SK-N-SH (cell line): Measurements from ENCODE around the gene ARHGAP27. TPM values are rescaled to one million over a fixed set of nuclear protein-coding genes. Genes with fewer than 3 reads are reported as not detected.

Experiments
- CTCF ChIA-PET: fragments of 300-600, 350-600 bp; formaldehyde crosslinking; extraction: SDS; loops from one replicate; lab custom pipeline; 2021; lab: Yijun Ruan, JAX
- POLR2A ChIA-PET: fragments of 350-600 bp; sonication (Branson Sonifier 250); formaldehyde crosslinking; extraction: SDS; loops from one replicate; lab custom pipeline; 2020; ENCODE audit warnings: antibody characterized with exemption, inconsistent platforms; lab: Yijun Ruan, JAX
- DNase-seq: peaks from one replicate; pipeline ENCODE4 v3.0.0; 2012
- H2AFZ ChIP-seq: fragments of 200-600 bp; sonication (generic); 2 replicates; pipeline ENCODE4 v1.8.1; 2016; ENCODE audit warnings: antibody characterized with exemption, mild to moderate bottlenecking, low read depth
- H3F3A ChIP-seq: fragments of 200-600 bp; sonication (generic); replicated peaks from 2 replicates; pipeline ENCODE3; 2016; ENCODE audit warnings: antibody characterized with exemption, mild to moderate bottlenecking; ENCODE audit not compliant: insufficient read depth
- H3K27ac ChIP-seq, 2 experiments: fragments of 200-500 bp in 1 of 2; fragments of 200-600 bp in 1 of 2; sonication (Bioruptor generic) in 1 of 2; sonication (generic), shearing (Covaris generic) in 1 of 2; 2 replicates each; pipeline versions ENCODE4 v1.5.1 to v1.6.1; 2014 to 2016; ENCODE audit warnings: low read depth in 2 of 2, inconsistent platforms in 1 of 2, low read length in 1 of 2, mild to moderate bottlenecking in 1 of 2, mixed read lengths in 1 of 2
- H3K27me3 ChIP-seq: fragments of 200-600 bp; sonication (generic), shearing (Covaris generic); 2 replicates; pipeline ENCODE4 v1.6.1; 2016; ENCODE audit warnings: mixed run types; ENCODE audit not compliant: insufficient read depth
- H3K36me3 ChIP-seq, 2 experiments: fragments of 200-500 bp in 1 of 2; fragments of 200-600 bp in 1 of 2; sonication (Bioruptor generic) in 1 of 2; sonication (generic) in 1 of 2; replicated peaks in 1 of 2; 2 replicates each; pipeline versions ENCODE3 to v1.5.1; 2014 to 2016; ENCODE audit warnings: low read length in 1 of 2, mild to moderate bottlenecking in 1 of 2; ENCODE audit not compliant: insufficient read depth in 2 of 2, control insufficient read depth in 1 of 2
- H3K4me1 ChIP-seq, 2 experiments: fragments of 200-500 bp in 1 of 2; fragments of 200-600 bp in 1 of 2; sonication (Bioruptor generic) in 1 of 2; sonication (generic), shearing (Covaris generic) in 1 of 2; 2 replicates each; pipeline versions ENCODE4 v1.5.1 to v1.6.1; 2014 to 2016; ENCODE audit warnings: low read depth in 1 of 2, low read length in 1 of 2, mixed run types in 1 of 2; ENCODE audit not compliant: insufficient read depth in 2 of 2, control insufficient read depth in 1 of 2
- H3K4me2 ChIP-seq: fragments of 200-600 bp; sonication (generic), shearing (Covaris generic); 2 replicates; pipeline ENCODE4 v1.6.1; 2017; ENCODE audit warnings: mixed run types
- H3K4me3 ChIP-seq, 2 experiments: fragments of 200-500 bp in 1 of 2; fragments of 200-600 bp in 1 of 2; sonication (Bioruptor generic) in 1 of 2; sonication (generic), shearing (Covaris generic) in 1 of 2; 2 replicates each; pipeline versions ENCODE4 v1.5.1 to v1.8.1; 2014 to 2016; ENCODE audit warnings: low read depth in 2 of 2, inconsistent platforms in 1 of 2, low read length in 1 of 2, mild to moderate bottlenecking in 1 of 2, mixed read lengths in 1 of 2, moderate library complexity in 1 of 2
- H3K79me2 ChIP-seq: fragments of 200-600 bp; sonication (generic); 2 replicates; pipeline ENCODE4 v1.8.1; 2017; ENCODE audit warnings: mild to moderate bottlenecking; ENCODE audit not compliant: insufficient read depth
- H3K9ac ChIP-seq: fragments of 200-600 bp; sonication (generic); 2 replicates; pipeline ENCODE4 v1.6.1; 2017; ENCODE audit warnings: mixed run types
- H3K9me2 ChIP-seq: fragments of 200-600 bp; sonication (generic); 2 replicates; pipeline ENCODE4 v1.6.1; 2017; ENCODE audit warnings: mixed run types
- H3K9me3 ChIP-seq: fragments of 200-600 bp; sonication (generic); 2 replicates; pipeline ENCODE4 v1.6.1; 2017; ENCODE audit warnings: mixed run types, mild to moderate bottlenecking, moderate library complexity
- H4K20me1 ChIP-seq: fragments of 200-600 bp; sonication (generic); 2 replicates; pipeline ENCODE4 v1.6.1; 2017; ENCODE audit warnings: mild to moderate bottlenecking, mixed run types; ENCODE audit not compliant: insufficient read depth
- CHD2 ChIP-seq: fragments of 150-350 bp; IDR thresholded peaks from 2 replicates; pipeline ENCODE4 v1.6.1; 2018; ENCODE audit warnings: low read length; ENCODE audit not compliant: partially characterized antibody
- FOXJ3 ChIP-seq: sonication (generic); formaldehyde crosslinking; IDR thresholded peaks from 2 replicates; pipeline ENCODE4 v1.5.1; 2020; ENCODE audit warnings: mild to moderate bottlenecking, missing genetic modification reagents
- GABPA ChIP-seq: IDR thresholded peaks from 2 replicates; pipeline ENCODE4 v1.4.0; 2012; ENCODE audit warnings: low read depth, mild to moderate bottlenecking
- GATA2 ChIP-seq: sonication (generic); formaldehyde crosslinking; IDR thresholded peaks from 2 replicates; pipeline ENCODE4 v1.5.0; 2020; ENCODE audit warnings: mild to moderate bottlenecking, missing genetic modification reagents
- JUND ChIP-seq: IDR thresholded peaks from 2 replicates; pipeline ENCODE4 v1.4.0; 2012
- MAX ChIP-seq: IDR thresholded peaks from 2 replicates; pipeline ENCODE4 v1.4.0; 2012; ENCODE audit warnings: low read depth
- MEF2A ChIP-seq: IDR thresholded peaks from 2 replicates; pipeline ENCODE4 v1.4.0; 2012; ENCODE audit warnings: low read depth, borderline replicate concordance
- MXI1 ChIP-seq: IDR thresholded peaks from 2 replicates; pipeline ENCODE4 v1.6.1; 2012; ENCODE audit warnings: mild to moderate bottlenecking, low read depth, low read length, improper control_type of control experiment
- NFIC ChIP-seq: IDR thresholded peaks from 2 replicates; pipeline ENCODE4 v1.4.0; 2012; ENCODE audit warnings: borderline replicate concordance
- NRF1 ChIP-seq: IDR thresholded peaks from 2 replicates; pipeline ENCODE4 v1.6.1; 2012; ENCODE audit warnings: low read depth, mild to moderate bottlenecking, low read length
- POLR2AphosphoS5 ChIP-seq: IDR thresholded peaks from 2 replicates; pipeline ENCODE4 v1.6.1; 2012; ENCODE audit warnings: low read depth, low read length
- RCOR1 ChIP-seq: fragments of 150-350 bp; IDR thresholded peaks from 2 replicates; pipeline ENCODE4 v1.6.1; 2017; ENCODE audit warnings: antibody characterized with exemption, low read length
- RFX5 ChIP-seq: IDR thresholded peaks from 2 replicates; pipeline ENCODE4 v1.6.1; 2012; ENCODE audit warnings: mild to moderate bottlenecking, improper control_type of control experiment, low read length
- RXRA ChIP-seq: IDR thresholded peaks from 2 replicates; pipeline ENCODE4 v1.4.0; 2012; ENCODE audit warnings: low read depth, mild to moderate bottlenecking, borderline replicate concordance
- TAF1 ChIP-seq: IDR thresholded peaks from 2 replicates; pipeline ENCODE4 v1.6.1; 2012; ENCODE audit warnings: low read depth, mild to moderate bottlenecking, low read length, moderate library complexity, borderline replicate concordance
- TCF12 ChIP-seq: IDR thresholded peaks from 2 replicates; pipeline ENCODE4 v1.4.0; 2012
- TEAD4 ChIP-seq: IDR thresholded peaks from 2 replicates; pipeline ENCODE4 v1.4.0; 2012; ENCODE audit warnings: mild to moderate bottlenecking, borderline replicate concordance; ENCODE audit not compliant: insufficient read depth
- USF1 ChIP-seq: IDR thresholded peaks from 2 replicates; pipeline ENCODE4 v1.4.0; 2012; ENCODE audit warnings: low read depth, borderline replicate concordance
- YY1 ChIP-seq: IDR thresholded peaks from 2 replicates; pipeline ENCODE4 v1.4.0; 2012; ENCODE audit warnings: low read depth, mild to moderate bottlenecking
- WGBS: methylation state at CpG from one replicate; pipeline ENCODE4 v1.1.6; 2017; ENCODE audit warnings: low lambda C conversion rate; 5-methylcytosine and 5-hydroxymethylcytosine counted together
- polyA plus RNA-seq, 3 experiments: library from polyadenylated mRNA; depleted of rRNA; stranded (reverse); fragments of >200 nt; gene quantifications; 2 replicates each; pipeline ENCODE4 v1.2.3, GENCODE V29; 2012
- TF ChIP-seq, protein P1 (sequence below): IDR thresholded peaks from 2 replicates; pipeline ENCODE4 v1.6.1; 2012; ENCODE audit warnings: mild to moderate bottlenecking, low read depth, low read length, moderate library complexity
- TF ChIP-seq, protein P2 (sequence below): IDR thresholded peaks from 2 replicates; pipeline ENCODE4 v1.4.0; 2012; ENCODE audit warnings: low read depth, borderline replicate concordance

The ARHGAP27 gene
- polyA plus RNA-seq, 1 of the 3 experiments (the other 2 are of a cell fraction): 2.1 TPM

GRCh38 chr17:45394091-45394490 is 38.6 kb downstream of the ARHGAP27 start:
- Histone ChIP-seq H3F3A (no peaks in the 10 kb centered on the region), H3K4me1 (peaks cover 0 to 8% of the 10 kb centered on the region in 2 experiments; a peak in 1 of 4 replicates), H3K4me2 (no peak overlapping the region), H2AFZ (no peak overlapping the region), H3K36me3 (no peaks in the 10 kb centered on the region), H4K20me1 (no peaks in the 10 kb centered on the region), H3K9me2 (no peaks in the 10 kb centered on the region), H3K27me3 (no peaks in the 10 kb centered on the region), H3K27ac (no peak overlapping the region), H3K9me3 (no peaks in the 10 kb centered on the region), H3K79me2 (no peaks in the 10 kb centered on the region), H3K4me3 (no peak overlapping the region), H3K9ac (no peak overlapping the region)
- ChIA-PET CTCF (interaction anchor here (0.6 to 15.6 kb wide), 26 partner anchors 10 to 464 kb away, joined by 3 to 260 read pairs (median 4); partner anchors contain the start of genes ACBD4 and FMNL1), POLR2A (no interaction called here)
- WGBS: 95% methylated on average over 4 of the region's 6 CpGs
- TF ChIP-seq TAF1: no peak
- TF ChIP-seq GABPA: no peak
- no peak for TF ChIP-seq CHD2
- no peak for TF ChIP-seq TCF12
- no peak for TF ChIP-seq NFIC
- TF ChIP-seq RFX5: no peak
- no peak for TF ChIP-seq USF1
- no peak for TF ChIP-seq YY1
- TF ChIP-seq GATA2 (CRISPR knock-in tag): no peak
- TF ChIP-seq MEF2A: no peak
- no peak for TF ChIP-seq MAX
- no peak for TF ChIP-seq RXRA
- no peak for TF ChIP-seq NRF1
- no peak for TF ChIP-seq TEAD4
- DNase-seq: no peak

DNA sequence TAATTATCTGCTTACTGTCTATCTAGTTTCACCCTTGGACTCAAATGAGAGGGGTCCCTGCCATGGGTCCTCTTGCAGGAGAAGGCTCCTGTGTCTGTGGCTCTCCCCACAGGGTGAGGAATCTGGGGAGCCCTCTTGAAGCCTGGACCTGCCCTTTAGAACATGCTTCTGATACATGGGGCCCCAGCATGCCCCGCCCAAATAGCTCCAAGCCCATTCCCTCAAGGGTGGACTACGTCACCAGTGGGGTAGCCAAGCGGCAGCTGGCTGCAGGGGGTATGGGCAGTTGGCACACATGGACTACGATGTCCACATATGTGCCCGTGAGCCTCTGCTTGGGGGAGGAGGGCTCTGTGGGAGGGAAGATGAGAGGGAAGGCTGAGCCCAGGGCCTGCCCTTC is 39.3 kb downstream of the ARHGAP27 start:
- Histone ChIP-seq H3K4me2 (no peak overlapping the region), H4K20me1 (no peaks in the 10 kb centered on the region), H3K27me3 (no peaks in the 10 kb centered on the region), H3K4me1 (peaks cover 0 to 8% of the 10 kb centered on the region in 2 experiments; a peak in 1 of 4 replicates), H2AFZ (no peak overlapping the region), H3K9me2 (no peaks in the 10 kb centered on the region), H3K9ac (no peak overlapping the region), H3K36me3 (no peaks in the 10 kb centered on the region), H3K4me3 (no peak overlapping the region), H3K27ac (no peak overlapping the region), H3K9me3 (no peaks in the 10 kb centered on the region), H3F3A (no peaks in the 10 kb centered on the region), H3K79me2 (no peaks in the 10 kb centered on the region)
- DNase-seq: no peak
- WGBS: 81% methylated on average over 5 of the region's 5 CpGs
- CTCF ChIA-PET: interaction anchor here (0.6 to 15.6 kb wide), 16 partner anchors 10 to 276 kb away, joined by 3 to 260 read pairs (median 6); partner anchors contain the start of genes ACBD4 and FMNL1
- POLR2A ChIA-PET: no interaction called here
- TF ChIP-seq JUND (no peak), POLR2AphosphoS5 (no peak), MEF2A (no peak), RCOR1 (no peak), MXI1 (no peak), TCF12 (no peak), MAX (no peak), YY1 (no peak), FOXJ3 (no peak), NFIC (no peak)
- TF ChIP-seq, protein P1, sequence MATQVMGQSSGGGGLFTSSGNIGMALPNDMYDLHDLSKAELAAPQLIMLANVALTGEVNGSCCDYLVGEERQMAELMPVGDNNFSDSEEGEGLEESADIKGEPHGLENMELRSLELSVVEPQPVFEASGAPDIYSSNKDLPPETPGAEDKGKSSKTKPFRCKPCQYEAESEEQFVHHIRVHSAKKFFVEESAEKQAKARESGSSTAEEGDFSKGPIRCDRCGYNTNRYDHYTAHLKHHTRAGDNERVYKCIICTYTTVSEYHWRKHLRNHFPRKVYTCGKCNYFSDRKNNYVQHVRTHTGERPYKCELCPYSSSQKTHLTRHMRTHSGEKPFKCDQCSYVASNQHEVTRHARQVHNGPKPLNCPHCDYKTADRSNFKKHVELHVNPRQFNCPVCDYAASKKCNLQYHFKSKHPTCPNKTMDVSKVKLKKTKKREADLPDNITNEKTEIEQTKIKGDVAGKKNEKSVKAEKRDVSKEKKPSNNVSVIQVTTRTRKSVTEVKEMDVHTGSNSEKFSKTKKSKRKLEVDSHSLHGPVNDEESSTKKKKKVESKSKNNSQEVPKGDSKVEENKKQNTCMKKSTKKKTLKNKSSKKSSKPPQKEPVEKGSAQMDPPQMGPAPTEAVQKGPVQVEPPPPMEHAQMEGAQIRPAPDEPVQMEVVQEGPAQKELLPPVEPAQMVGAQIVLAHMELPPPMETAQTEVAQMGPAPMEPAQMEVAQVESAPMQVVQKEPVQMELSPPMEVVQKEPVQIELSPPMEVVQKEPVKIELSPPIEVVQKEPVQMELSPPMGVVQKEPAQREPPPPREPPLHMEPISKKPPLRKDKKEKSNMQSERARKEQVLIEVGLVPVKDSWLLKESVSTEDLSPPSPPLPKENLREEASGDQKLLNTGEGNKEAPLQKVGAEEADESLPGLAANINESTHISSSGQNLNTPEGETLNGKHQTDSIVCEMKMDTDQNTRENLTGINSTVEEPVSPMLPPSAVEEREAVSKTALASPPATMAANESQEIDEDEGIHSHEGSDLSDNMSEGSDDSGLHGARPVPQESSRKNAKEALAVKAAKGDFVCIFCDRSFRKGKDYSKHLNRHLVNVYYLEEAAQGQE: no peak
- TF ChIP-seq, protein P2, sequence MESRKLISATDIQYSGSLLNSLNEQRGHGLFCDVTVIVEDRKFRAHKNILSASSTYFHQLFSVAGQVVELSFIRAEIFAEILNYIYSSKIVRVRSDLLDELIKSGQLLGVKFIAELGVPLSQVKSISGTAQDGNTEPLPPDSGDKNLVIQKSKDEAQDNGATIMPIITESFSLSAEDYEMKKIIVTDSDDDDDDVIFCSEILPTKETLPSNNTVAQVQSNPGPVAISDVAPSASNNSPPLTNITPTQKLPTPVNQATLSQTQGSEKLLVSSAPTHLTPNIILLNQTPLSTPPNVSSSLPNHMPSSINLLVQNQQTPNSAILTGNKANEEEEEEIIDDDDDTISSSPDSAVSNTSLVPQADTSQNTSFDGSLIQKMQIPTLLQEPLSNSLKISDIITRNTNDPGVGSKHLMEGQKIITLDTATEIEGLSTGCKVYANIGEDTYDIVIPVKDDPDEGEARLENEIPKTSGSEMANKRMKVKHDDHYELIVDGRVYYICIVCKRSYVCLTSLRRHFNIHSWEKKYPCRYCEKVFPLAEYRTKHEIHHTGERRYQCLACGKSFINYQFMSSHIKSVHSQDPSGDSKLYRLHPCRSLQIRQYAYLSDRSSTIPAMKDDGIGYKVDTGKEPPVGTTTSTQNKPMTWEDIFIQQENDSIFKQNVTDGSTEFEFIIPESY: no peak
